ENCODE measurements around the gene KMT2B. TPM values are rescaled to one million over a fixed set of nuclear protein-coding genes. Genes with fewer than 3 reads are reported as not detected.
A peak's percentile ranks its signal among the peaks of the same experiment; 100 is the strongest.

Gene KMT2B
- total and polyA plus RNA-seq, 2 donors (not counting 1 experiment from before 2014, with no cell fraction given) = 85.6 to 96.9 TPM

DNA sequence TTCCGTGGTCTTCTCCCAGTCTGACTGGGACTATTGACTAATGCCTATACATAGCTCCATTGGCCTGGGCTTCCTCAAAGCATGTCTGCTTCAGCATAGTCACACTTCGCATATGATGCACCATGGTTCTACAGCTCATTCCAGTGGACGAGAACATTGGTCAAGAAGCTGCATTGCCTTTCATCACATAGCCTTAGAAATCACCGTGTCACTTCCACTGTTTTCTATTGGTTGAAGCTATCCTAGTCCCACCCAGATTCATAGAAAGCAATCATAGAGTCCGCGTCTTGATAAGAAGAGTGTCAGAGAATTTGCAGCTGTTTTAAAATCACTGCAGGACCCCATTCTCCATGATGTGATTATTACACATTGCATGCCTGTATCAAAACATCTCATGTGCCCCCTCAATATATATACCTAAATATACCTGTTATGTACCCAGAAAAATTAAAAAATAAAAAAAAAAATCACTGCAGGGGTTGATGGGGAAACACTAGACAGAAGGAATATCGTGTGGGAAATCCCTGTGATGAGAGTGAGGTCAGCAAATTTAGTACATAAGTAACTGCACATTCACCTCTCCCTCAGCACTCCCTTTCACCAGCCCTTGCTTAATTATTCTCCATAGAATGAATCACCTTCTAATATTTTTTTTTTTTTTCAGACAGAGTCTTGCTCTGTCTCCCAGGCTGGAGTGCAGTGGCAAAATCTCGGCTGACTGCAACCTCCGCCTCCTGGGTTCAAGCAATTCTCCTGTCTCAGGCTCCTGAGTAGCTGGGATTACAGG is 55.4 kb downstream of the KMT2B start:
- Histone ChIP-seq H4K20me1 (ENCODE audit: control insufficient read depth, insufficient read depth, low read length, poor library complexity, severe bottlenecking) (no peaks in the 10 kb centered on the region), H3K27me3 (replicated peaks in 1 of 4; ENCODE audit: control extremely low read depth in 1 of 4, control insufficient read depth in 3 of 4, insufficient read depth in 4 of 4, low read length in 3 of 4) (no peaks in the 10 kb centered on the region), H3K4me2 (replicated peaks; ENCODE audit: low read depth, low read length, poor library complexity, severe bottlenecking) (no peak overlapping the region), H2AFZ (ENCODE audit: insufficient read depth, low read depth, low read length, poor library complexity, severe bottlenecking) (no peak overlapping the region), H3K4me1 (ENCODE audit: control insufficient read depth in 2 of 2, insufficient read depth in 2 of 2, low read length in 2 of 2) (peaks cover 10 to 16% of the 10 kb centered on the region in 2 donors), H3K9me3 (ENCODE audit: control extremely low read depth in 1 of 3, control insufficient read depth in 2 of 3, insufficient read depth in 1 of 3, low read length in 2 of 3) (no peaks in the 10 kb centered on the region), H3K27ac (ENCODE audit: low read length in 2 of 2) (no peak overlapping the region), H3K9ac (ENCODE audit: low read length) (no peak overlapping the region), H3K36me3 (replicated peaks in 1 of 2; ENCODE audit: control extremely low read depth in 1 of 2, control insufficient read depth in 1 of 2, extremely low read depth in 1 of 2, insufficient read depth in 2 of 2, low read length in 1 of 2) (no peaks in the 10 kb centered on the region), H3K4me3 (ENCODE audit: control extremely low read depth in 1 of 5, extremely low read depth in 1 of 5, insufficient read depth in 1 of 5, low read depth in 2 of 5, low read length in 4 of 5) (no peak overlapping the region), H3K79me2 (ENCODE audit: control insufficient read depth, insufficient read depth, low read length) (peaks cover 4% of the 10 kb centered on the region)
- Mint-ChIP-seq H3K27me3 (no peaks in the 10 kb centered on the region), H3K9me3 (ENCODE audit: insufficient read depth) (no peaks in the 10 kb centered on the region), H3K27ac (no peak overlapping the region), H3K4me1 (peaks cover 11% of the 10 kb centered on the region), H3K4me3 (peak overlapping the region; percentile 5)
- CTCF ChIA-PET = interaction anchor here (0.6 kb wide), 1 partner anchor 141 kb away, joined by 3 read pairs; no protein-coding TSS in a partner anchor
- POLR2A ChIA-PET = no interaction called here
- intact Hi-C loops (cut with micrococcal nuclease) = no loop called here
- TF ChIP-seq EZH2 (IDR thresholded peaks at IDR 0.05; ENCODE audit: borderline replicate concordance, insufficient read depth, low read depth, low read length, poor library complexity, severe bottlenecking) (no peak), CTCF (IDR thresholded peaks at IDR 0.05) (no peak)
- no peak for ATAC-seq (ENCODE audit: low read depth)
- 88% methylated on average over 7 of the region's 9 CpGs for WGBS (ENCODE audit: insufficient coverage)
- DNase-seq = no peak
